GM19023 (cell line): Measurements from ENCODE around the gene TMEM97.
A peak's percentile ranks its signal among the peaks of the same experiment; 100 is the strongest.

ENCODE experiments used
- ATAC-seq: cut with Tn5 transposase; IDR thresholded peaks from one replicate; pipeline ENCODE4 v1.9.1; 2021; ENCODE audit warnings: mild to moderate bottlenecking, moderate library complexity; ENCODE audit not compliant: unreplicated experiment

The TMEM97 gene

GRCh38 chr17:28363776-28364650 lies 45.0 kb downstream of the TMEM97 start:
- no peak for ATAC-seq

GRCh38 chr17:28364665-28365363 lies 45.8 kb downstream of the TMEM97 start, which contains the start of gene SEBOX:
SEBOX (minus strand) TSS chr17:28365199; CDS start chr17:28365151, 48 bp downstream.
- no peak for ATAC-seq

- no peak for ATAC-seq
Measured at GRCh38 chr17:28365487-28365886, 46.5 kb downstream of the TMEM97 start.

- no peak for ATAC-seq
Measured at GRCh38 chr17:28366605-28367004, 47.6 kb downstream of the TMEM97 start.

- ATAC-seq, result no peak
Measured at GRCh38 chr17:28367641-28368305, 48.8 kb downstream of the TMEM97 start.

- ATAC-seq, result no peak
Measured at GRCh38 chr17:28368306-28368831, 49.4 kb downstream of the TMEM97 start.

- no peak for ATAC-seq
Measured at GRCh38 chr17:28368915-28369683, 50.1 kb downstream of the TMEM97 start.

- no peak for ATAC-seq
Measured at GRCh38 chr17:28369684-28370034, 50.7 kb downstream of the TMEM97 start.

GRCh38 chr17:28370035-28370743 lies 51.2 kb downstream of the TMEM97 start, which contains the start of gene VTN:
VTN (minus strand) TSS chr17:28370307; CDS start chr17:28370203, 104 bp downstream.
- no peak for ATAC-seq

- no peak for ATAC-seq
Measured at GRCh38 chr17:28370744-28371103, 51.7 kb downstream of the TMEM97 start.

- peak; percentile 85 for ATAC-seq
Measured at GRCh38 chr17:28371245-28372202, 52.5 kb downstream of the TMEM97 start, which contains the start of gene SARM1. SARM1 (plus strand) TSS chr17:28371694; CDS start chr17:28372033, 339 bp downstream.

- no peak for ATAC-seq
Measured at GRCh38 chr17:28372203-28372944, 53.4 kb downstream of the TMEM97 start.

- no peak for ATAC-seq
Measured at GRCh38 chr17:28372945-28373274, 53.9 kb downstream of the TMEM97 start.
